ENCODE data around the gene RETREG2. TPM values are rescaled to one million over a fixed set of nuclear protein-coding genes. Genes with fewer than 3 reads are reported as not detected.
A peak's percentile ranks its signal among the peaks of the same experiment; 100 is the strongest.

Gene RETREG2
- total RNA-seq, 2 donors from 2014 or later = 41.9 to 43.6 TPM

DNA sequence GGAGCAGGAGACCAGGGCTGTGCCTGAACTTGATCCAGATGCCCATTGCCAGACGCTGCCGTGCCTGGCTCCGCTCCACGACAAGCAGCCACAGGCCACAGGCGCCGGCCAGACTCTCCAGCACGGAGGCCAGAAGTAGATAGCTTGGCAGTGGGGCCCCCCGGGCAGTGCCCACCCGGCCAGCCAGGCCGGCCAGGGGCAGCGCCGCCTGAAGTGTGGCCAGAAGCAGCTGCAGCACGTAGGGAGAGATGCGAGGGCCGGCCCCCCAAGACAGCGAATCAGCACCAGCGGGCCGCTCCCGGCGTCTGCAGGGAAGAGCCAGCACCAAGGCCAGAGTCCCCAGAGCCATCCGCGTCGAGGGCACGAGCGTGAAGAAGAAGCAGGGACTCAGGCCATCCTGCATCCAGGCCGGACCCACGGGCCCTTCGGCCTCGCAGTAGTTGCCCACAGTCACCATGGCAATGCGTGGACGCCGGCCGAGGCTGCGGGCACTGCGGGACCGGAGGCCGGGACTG is 40.2 kb downstream of the RETREG2 start:
- Histone ChIP-seq H3K9me3 (no peaks in the 10 kb centered on the region), H3K36me3 (replicated peaks in 1 of 2; ENCODE audit: insufficient read depth in 1 of 2, low read depth in 2 of 2) (peaks cover 3 to 11% of the 10 kb centered on the region in 2 donors), H3K27ac (peak overlapping the region; percentile 68 to 92 (median 90)), H3K4me3 (peak overlapping the region in 1 of 2 donors; percentile 1), H3K27me3 (no peaks in the 10 kb centered on the region), H3K4me1 (peaks cover 31% of the 10 kb centered on the region)
- ATAC-seq (peak; percentile 52), DNase-seq (peak; percentile 66 to 75 (median 71))
- intact Hi-C loops (cut with DNase I) = no loop called here
- WGBS, 2 donors = 0 to 1% methylated on average over 16 to 37 of the region's 37 CpGs
- TF ChIP-seq, protein P1, sequence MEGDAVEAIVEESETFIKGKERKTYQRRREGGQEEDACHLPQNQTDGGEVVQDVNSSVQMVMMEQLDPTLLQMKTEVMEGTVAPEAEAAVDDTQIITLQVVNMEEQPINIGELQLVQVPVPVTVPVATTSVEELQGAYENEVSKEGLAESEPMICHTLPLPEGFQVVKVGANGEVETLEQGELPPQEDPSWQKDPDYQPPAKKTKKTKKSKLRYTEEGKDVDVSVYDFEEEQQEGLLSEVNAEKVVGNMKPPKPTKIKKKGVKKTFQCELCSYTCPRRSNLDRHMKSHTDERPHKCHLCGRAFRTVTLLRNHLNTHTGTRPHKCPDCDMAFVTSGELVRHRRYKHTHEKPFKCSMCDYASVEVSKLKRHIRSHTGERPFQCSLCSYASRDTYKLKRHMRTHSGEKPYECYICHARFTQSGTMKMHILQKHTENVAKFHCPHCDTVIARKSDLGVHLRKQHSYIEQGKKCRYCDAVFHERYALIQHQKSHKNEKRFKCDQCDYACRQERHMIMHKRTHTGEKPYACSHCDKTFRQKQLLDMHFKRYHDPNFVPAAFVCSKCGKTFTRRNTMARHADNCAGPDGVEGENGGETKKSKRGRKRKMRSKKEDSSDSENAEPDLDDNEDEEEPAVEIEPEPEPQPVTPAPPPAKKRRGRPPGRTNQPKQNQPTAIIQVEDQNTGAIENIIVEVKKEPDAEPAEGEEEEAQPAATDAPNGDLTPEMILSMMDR (IDR thresholded peaks at IDR 0.05) = no peak
- TF ChIP-seq POLR2A (IDR thresholded peaks at IDR 0.05) = no peak

DNA sequence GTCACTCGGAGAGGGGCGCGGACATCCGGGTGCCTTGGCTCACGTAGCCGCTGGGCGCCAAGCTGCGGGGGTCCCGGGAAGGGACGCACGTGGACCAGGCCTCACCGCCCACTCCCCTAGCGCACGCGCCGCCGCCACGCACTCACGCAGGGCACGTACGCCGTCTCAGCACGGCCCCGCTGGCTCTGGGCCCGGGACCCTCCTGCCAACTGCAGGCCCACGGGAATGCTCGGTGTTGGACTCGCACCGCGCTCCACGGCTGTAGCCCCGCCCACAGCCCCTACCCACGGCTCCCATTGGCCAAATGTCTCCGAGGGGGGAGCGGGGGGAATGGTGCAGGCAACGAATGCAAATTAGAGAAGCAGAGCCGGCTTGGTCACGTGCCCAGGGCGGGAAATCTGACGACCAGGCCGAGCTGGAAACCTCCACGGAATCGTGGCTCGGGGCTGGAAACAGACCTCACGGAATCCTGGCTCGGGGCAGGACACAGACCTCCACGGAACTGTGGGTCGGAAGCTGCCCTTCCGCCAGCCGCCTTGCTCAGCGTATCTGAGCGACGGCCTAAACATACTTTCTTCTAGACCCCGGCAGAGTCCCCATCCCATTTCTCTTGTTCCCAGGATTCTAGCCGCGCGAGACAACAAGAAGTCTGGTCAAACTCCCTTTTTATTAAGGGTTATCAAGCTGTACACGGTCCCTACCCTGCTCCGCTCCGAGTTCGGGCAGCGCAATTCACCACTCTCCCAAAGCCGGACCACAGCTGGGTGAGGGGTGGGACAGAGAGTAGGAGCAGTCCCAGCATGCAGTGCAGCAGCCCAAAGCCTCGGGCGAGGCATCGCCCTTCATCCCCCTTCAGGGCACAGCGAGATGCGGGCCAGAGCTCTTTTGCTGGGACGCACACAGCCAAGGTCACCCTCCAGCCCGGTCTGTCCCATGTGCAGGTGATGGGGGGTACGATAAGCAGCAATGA is 40.9 kb downstream of the RETREG2 start, which contains the start of gene ABCB6:
ABCB6 (minus strand) TSS at position 227 of the 970 bp plus-strand sequence. CDS start 285 bp downstream, outside the sequence.
- TF ChIP-seq, protein P1 (IDR thresholded peaks at IDR 0.05) = no peak
- peak; percentile 35 to 44 (median 44) for TF ChIP-seq POLR2A (IDR thresholded peaks at IDR 0.05)
- peaks cover 31% of the 10 kb centered on the region for H3K4me1 ChIP-seq
- H3K27ac ChIP-seq = peak within 1 kb of the TSS; percentile 68 to 92 (median 90)
- intact Hi-C loops (cut with DNase I) = no loop called here
- peak; percentile 95 to 97 (median 96) for DNase-seq
- H3K4me3 ChIP-seq = peak within 1 kb of the TSS in 1 of 2 donors; percentile 1
- no peaks in the 10 kb centered on the region for H3K9me3 ChIP-seq
- H3K27me3 ChIP-seq = no peaks in the 10 kb centered on the region
- 8 to 12% methylated on average over 21 to 71 of the region's 71 CpGs for WGBS, 2 donors
- peak; percentile 88 for ATAC-seq
- H3K36me3 ChIP-seq (replicated peaks in 1 of 2; ENCODE audit: insufficient read depth in 1 of 2, low read depth in 2 of 2) = peaks cover 4 to 19% of the 10 kb centered on the region in 2 donors

- peaks cover 13 to 27% of the 10 kb centered on the region in 2 donors for H3K36me3 ChIP-seq (replicated peaks in 1 of 2; ENCODE audit: insufficient read depth in 1 of 2, low read depth in 2 of 2)
- WGBS, 2 donors = 86 to 90% methylated on average over 15 to 18 of the region's 18 CpGs
- intact Hi-C loops (cut with DNase I) = loop anchor here (10.0 kb wide), 1 partner anchor 45 kb away; the partner anchor contains the start of genes CNPPD1, RETREG2 and SLC23A3
These were observed 41.9 kb downstream of the RETREG2 start for GRCh38 chr2:219219784-219220532.

More at GRCh38 chr2:219219784-219220532, 41.9 kb downstream of the RETREG2 start:
- H3K4me3 ChIP-seq = no peak overlapping the region
- peaks cover 31% of the 10 kb centered on the region for H3K4me1 ChIP-seq
- H3K27ac ChIP-seq = peak overlapping the region in 1 of 4 donors; percentile 68
- TF ChIP-seq, protein P1 (IDR thresholded peaks at IDR 0.05) = no peak
- TF ChIP-seq POLR2A (IDR thresholded peaks at IDR 0.05) = no peak
- ATAC-seq (no peak), DNase-seq (no peak)
- H3K27me3 ChIP-seq = no peaks in the 10 kb centered on the region
- no peaks in the 10 kb centered on the region for H3K9me3 ChIP-seq

All from body of pancreas (tissue), 4 donors.